ENCODE data around the gene TRIM29. TPM values are rescaled to one million over a fixed set of nuclear protein-coding genes. Genes with fewer than 3 reads are reported as not detected.

The TRIM29 gene
- total and polyA plus RNA-seq, 9 of the 15 experiments (the other 6 are each of a cell fraction or from before 2014, with no cell fraction given) = 0.08 to 1.4 (median 0.42) TPM; not detected in 2

DNA sequence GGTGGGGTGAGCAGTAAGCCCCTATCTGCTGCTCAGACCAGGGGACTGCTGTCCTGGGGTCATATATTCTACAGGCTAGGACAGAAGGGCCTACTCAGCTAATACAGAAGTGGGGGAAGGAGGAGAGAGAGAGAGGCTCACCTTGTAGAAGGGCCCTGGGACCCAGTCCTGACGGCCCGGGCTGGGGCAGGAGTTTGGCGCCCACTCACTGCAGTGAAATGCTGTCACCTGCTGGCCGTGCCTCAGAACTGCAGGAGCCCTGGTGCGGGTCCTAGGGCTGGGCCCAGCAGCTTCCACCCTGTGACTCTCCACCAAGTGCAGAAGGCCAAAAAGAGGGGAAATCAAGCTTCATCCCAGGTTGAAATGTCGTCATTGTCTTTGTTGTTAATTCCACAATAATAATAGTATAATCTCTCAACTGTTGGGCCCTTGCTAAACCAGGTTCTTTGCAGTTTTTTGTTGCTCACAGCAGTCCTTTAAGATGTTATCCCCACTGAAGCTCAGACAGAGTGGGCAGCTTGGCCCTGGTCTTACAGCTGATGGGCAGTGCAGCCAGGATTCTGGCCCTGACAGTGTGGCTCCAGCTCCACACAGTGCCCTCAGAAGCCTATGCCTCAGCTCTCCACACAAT is 29.6 kb downstream of the TRIM29 start:
- ChIA-PET CTCF (ENCODE audit: low intra/inter-chr PET ratio) (interaction anchor here (0.6 to 2.2 kb wide), 5 partner anchors 12 to 442 kb away, joined by 3 to 12 read pairs (median 4); no protein-coding TSS in a partner anchor), POLR2A (interaction anchor here (0.6 to 1.4 kb wide), 4 partner anchors 11 to 405 kb away, joined by 3 read pairs; no protein-coding TSS in a partner anchor)
- FAIRE-seq (peak; percentile 35), ATAC-seq (peak; percentile 97), DNase-seq (ENCODE audit: extremely low read depth in 1 of 4, low spot score in 3 of 4) (peak; percentile 67 to 91 (median 90))
- no peak overlapping the region for H3K4me2 ChIP-seq (ENCODE audit: insufficient read depth, low read length)
- no peak overlapping the region for H3K9ac ChIP-seq (ENCODE audit: insufficient read depth in 1 of 2, low read depth in 2 of 2, low read length in 2 of 2)
- H3K27ac ChIP-seq (ENCODE audit: extremely low read depth, low read depth, low read length) = no peak overlapping the region
- no peak overlapping the region for H3K4me3 ChIP-seq
- no peaks in the 10 kb centered on the region for H3K79me2 ChIP-seq (ENCODE audit: control insufficient read depth, insufficient read depth, low read length)
- H3K36me3 ChIP-seq (ENCODE audit: control insufficient read depth, insufficient read depth, low read length) = no peaks in the 10 kb centered on the region
- H3K9me3 ChIP-seq (replicated peaks; ENCODE audit: control insufficient read depth, insufficient read depth, low read depth, low read length) = no peaks in the 10 kb centered on the region
- H3K9me1 ChIP-seq (ENCODE audit: control insufficient read depth, insufficient read depth, low read length) = no peaks in the 10 kb centered on the region
- in situ Hi-C loops (cut with MboI) (loop anchor here (25.0 kb wide), 1 partner anchor 446 kb away; no protein-coding TSS in a partner anchor), intact Hi-C loops (cut with micrococcal nuclease) (loop anchor here (1.0 to 5.0 kb wide), 6 partner anchors 61 to 626 kb away; partner anchors contain the start of gene NECTIN1)
- 0% methylated on average over 3 of the region's 6 CpGs for WGBS (ENCODE audit: insufficient coverage, low coverage, missing lambda C conversion rate)
- H4K20me1 ChIP-seq (replicated peaks; ENCODE audit: control insufficient read depth, insufficient read depth, low read length) = peaks cover 20% of the 10 kb centered on the region
- H2AFZ ChIP-seq (ENCODE audit: low read depth, low read length) = no peak overlapping the region
- H3K4me1 ChIP-seq (replicated peaks in 1 of 2; ENCODE audit: control insufficient read depth in 2 of 2, insufficient read depth in 2 of 2, low read length in 2 of 2) = no peaks in the 10 kb centered on the region
- peaks cover 3 to 52% of the 10 kb centered on the region in 2 experiments; a peak in 3 of 5 replicates for H3K27me3 ChIP-seq (ENCODE audit: control insufficient read depth in 2 of 2, insufficient read depth in 2 of 2, low read length in 2 of 2)
- no TSS peak for BruUV-seq (replicated peaks)
- TF ChIP-seq, protein P1, sequence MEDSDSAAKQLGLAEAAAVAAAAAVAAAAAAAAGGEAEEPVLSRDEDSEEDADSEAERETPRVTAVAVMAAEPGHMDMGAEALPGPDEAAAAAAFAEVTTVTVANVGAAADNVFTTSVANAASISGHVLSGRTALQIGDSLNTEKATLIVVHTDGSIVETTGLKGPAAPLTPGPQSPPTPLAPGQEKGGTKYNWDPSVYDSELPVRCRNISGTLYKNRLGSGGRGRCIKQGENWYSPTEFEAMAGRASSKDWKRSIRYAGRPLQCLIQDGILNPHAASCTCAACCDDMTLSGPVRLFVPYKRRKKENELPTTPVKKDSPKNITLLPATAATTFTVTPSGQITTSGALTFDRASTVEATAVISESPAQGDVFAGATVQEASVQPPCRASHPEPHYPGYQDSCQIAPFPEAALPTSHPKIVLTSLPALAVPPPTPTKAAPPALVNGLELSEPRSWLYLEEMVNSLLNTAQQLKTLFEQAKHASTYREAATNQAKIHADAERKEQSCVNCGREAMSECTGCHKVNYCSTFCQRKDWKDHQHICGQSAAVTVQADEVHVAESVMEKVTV (CRISPR knock-in tag; IDR thresholded peaks at IDR 0.05) = peak; percentile 93
- 0 out of 2 replicates have a peak, but pooled peaks have one; percentile 31 for TF ChIP-seq ZNF212 (CRISPR knock-in tag; IDR thresholded peaks at IDR 0.05)
- TF ChIP-seq CTCF (IDR thresholded peaks at IDR 0.05 in 2 of 3, conservative IDR thresholded peaks at IDR 0.05 in 1 of 3; ENCODE audit: insufficient read depth in 2 of 3, low read depth in 1 of 3, low read length in 3 of 3) = peak; percentile 92 to 96 (median 96)
- 0 out of 2 replicates have a peak, but pooled peaks have one; percentile 41 for TF ChIP-seq KLF16 (IDR thresholded peaks at IDR 0.05)
- TF ChIP-seq, protein P2, sequence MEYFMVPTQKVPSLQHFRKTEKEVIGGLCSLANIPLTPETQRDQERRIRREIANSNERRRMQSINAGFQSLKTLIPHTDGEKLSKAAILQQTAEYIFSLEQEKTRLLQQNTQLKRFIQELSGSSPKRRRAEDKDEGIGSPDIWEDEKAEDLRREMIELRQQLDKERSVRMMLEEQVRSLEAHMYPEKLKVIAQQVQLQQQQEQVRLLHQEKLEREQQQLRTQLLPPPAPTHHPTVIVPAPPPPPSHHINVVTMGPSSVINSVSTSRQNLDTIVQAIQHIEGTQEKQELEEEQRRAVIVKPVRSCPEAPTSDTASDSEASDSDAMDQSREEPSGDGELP (CRISPR knock-in tag; IDR thresholded peaks at IDR 0.05; ENCODE audit: borderline replicate concordance) = 0 out of 2 replicates have a peak, but pooled peaks have one; percentile 15
- TF ChIP-seq CHD2 (IDR thresholded peaks at IDR 0.05; ENCODE audit: low read depth, low read length) = 0 out of 2 replicates have a peak, but pooled peaks have one; percentile 5
- TF ChIP-seq STAG1 (CRISPR knock-in tag; IDR thresholded peaks at IDR 0.05; ENCODE audit: borderline replicate concordance) = peak; percentile 70; the same call in 1 of the 2 replicates
- TF ChIP-seq RHOXF2B (CRISPR knock-in tag; conservative IDR thresholded peaks at IDR 0.05) = no peak
- TF ChIP-seq RAD21 (CRISPR knock-in tag; conservative IDR thresholded peaks at IDR 0.05 in 1 of 2, IDR thresholded peaks at IDR 0.05 in 1 of 2) = peak; percentile 93 to 96
- 0 out of 4 replicates have a peak, but pooled peaks of 1 of the 2 experiments have one; percentile 8 for TF ChIP-seq TEAD1 (CRISPR knock-in tag; IDR thresholded peaks at IDR 0.05)
- TF ChIP-seq ARID2 (IDR thresholded peaks at IDR 0.05) = peak; percentile 71; the same call in 1 of the 2 replicates
- peak in 1 of 2 experiments; percentile 48; a peak in 1 of 4 replicates for TF ChIP-seq MAZ (CRISPR knock-in tag; conservative IDR thresholded peaks at IDR 0.05 in 1 of 2, IDR thresholded peaks at IDR 0.05 in 1 of 2)
- no peak for TF ChIP-seq PML (IDR thresholded peaks at IDR 0.05; ENCODE audit: low read length)
- TF ChIP-seq CC2D1A (IDR thresholded peaks at IDR 0.05) = peak; percentile 65
- peak; percentile 41; the same call in 1 of the 2 replicates for TF ChIP-seq JUND (IDR thresholded peaks at IDR 0.05; ENCODE audit: borderline replicate concordance, low read depth, low read length)
- no peak for TF ChIP-seq JUND (tag; IDR thresholded peaks at IDR 0.05; ENCODE audit: borderline replicate concordance, low read depth, low read length)
- no peak for TF ChIP-seq GABPB2 (CRISPR knock-in tag; conservative IDR thresholded peaks at IDR 0.05)
